Measurements from ENCODE around the gene BRICD5. TPM values are rescaled to one million over a fixed set of nuclear protein-coding genes. Genes with fewer than 3 reads are reported as not detected.

The BRICD5 gene
- polyA plus RNA-seq, 4 donors: 1.6 to 84.1 (median 8.6) TPM

DNA sequence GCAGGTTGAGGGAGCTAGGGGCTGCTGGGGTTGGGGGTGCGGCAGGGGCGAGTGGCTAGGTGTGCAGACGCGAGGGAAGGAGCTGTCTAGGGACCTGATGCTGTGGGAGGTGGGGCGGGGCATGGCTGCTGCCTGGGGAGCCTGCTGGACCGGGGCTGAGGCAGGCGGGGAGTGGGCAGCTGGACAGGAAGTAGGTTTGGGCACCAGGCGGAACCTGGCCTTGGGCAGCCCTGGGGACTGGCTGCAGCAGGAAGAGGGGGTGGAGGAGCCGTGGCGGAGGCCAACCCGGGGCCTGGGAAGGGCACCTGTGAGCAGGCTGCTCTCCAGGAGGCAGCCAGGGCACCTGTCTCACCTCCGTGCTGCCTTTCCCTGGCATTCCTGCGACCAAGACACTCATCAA, 19.7 kb upstream of the BRICD5 start:
- H3K27me3 ChIP-seq (ENCODE audit: control insufficient read depth in 3 of 3, insufficient read depth in 3 of 3, low read length in 3 of 3): peaks cover 0 to 2% (median 2%) of the 10 kb centered on the region in 3 donors
- H3K4me1 ChIP-seq (ENCODE audit: control insufficient read depth in 3 of 3, insufficient read depth in 2 of 3, low read depth in 1 of 3, low read length in 2 of 3): no peaks in the 10 kb centered on the region
- WGBS, 3 donors: 84 to 92% (median 88%) methylated on average over 12 to 13 of the region's 13 CpGs
- H3K27ac ChIP-seq (ENCODE audit: low read depth in 1 of 3, low read length in 2 of 3): no peak overlapping the region
- no peak for DNase-seq
- H3K36me3 ChIP-seq (ENCODE audit: control insufficient read depth in 3 of 3, insufficient read depth in 2 of 3, low read depth in 1 of 3, low read length in 3 of 3): peaks cover 14 to 88% (median 23%) of the 10 kb centered on the region in 3 donors
- no peak overlapping the region for H3K4me3 ChIP-seq (ENCODE audit: low read depth in 1 of 3, low read length in 3 of 3)
- H3K9me3 ChIP-seq (ENCODE audit: control insufficient read depth in 2 of 2, insufficient read depth in 1 of 2, low read depth in 1 of 2, low read length in 1 of 2): no peaks in the 10 kb centered on the region
- no peak for FAIRE-seq

GRCh38 chr16:2229632-2230250, 19.1 kb upstream of the BRICD5 start:
- WGBS, 3 donors: 90 to 93% (median 91%) methylated on average over 19 to 23 of the region's 23 CpGs
- no peak overlapping the region for H3K27ac ChIP-seq (ENCODE audit: low read depth in 1 of 3, low read length in 2 of 3)
- H3K4me1 ChIP-seq (ENCODE audit: control insufficient read depth in 3 of 3, insufficient read depth in 2 of 3, low read depth in 1 of 3, low read length in 2 of 3): peaks cover 0 to under 1% (median 0%) of the 10 kb centered on the region in 3 donors
- H3K36me3 ChIP-seq (ENCODE audit: control insufficient read depth in 3 of 3, insufficient read depth in 2 of 3, low read depth in 1 of 3, low read length in 3 of 3): peaks cover 14 to 84% (median 17%) of the 10 kb centered on the region in 3 donors
- no peaks in the 10 kb centered on the region for H3K9me3 ChIP-seq (ENCODE audit: control insufficient read depth in 2 of 2, insufficient read depth in 1 of 2, low read depth in 1 of 2, low read length in 1 of 2)
- no peak for DNase-seq
- no peak overlapping the region for H3K4me3 ChIP-seq (ENCODE audit: low read depth in 1 of 3, low read length in 3 of 3)
- no peak for FAIRE-seq
- peaks cover 0 to under 1% (median 0%) of the 10 kb centered on the region in 3 donors for H3K27me3 ChIP-seq (ENCODE audit: control insufficient read depth in 3 of 3, insufficient read depth in 3 of 3, low read length in 3 of 3)

DNA sequence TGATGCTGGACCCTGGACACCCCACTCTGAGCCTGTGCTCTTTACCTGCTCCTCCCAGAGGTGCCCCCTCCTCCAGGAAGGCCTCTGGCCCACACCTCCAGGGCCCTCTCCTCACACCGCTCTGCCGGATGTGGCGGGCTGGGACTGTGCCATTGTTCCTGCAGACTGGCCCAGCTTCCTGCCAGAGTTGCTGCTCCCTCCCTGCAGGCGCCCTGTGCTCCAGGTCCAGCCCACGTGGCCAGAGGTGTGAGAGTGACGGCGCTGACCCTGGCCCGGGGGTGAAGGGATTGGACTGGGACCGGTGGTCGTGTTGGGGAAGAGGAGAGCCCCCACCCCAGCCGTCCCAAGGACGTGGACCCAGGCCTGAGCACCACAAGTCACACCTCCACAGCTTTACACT, 18.4 kb upstream of the BRICD5 start:
- no peaks in the 10 kb centered on the region for H3K9me3 ChIP-seq (ENCODE audit: control insufficient read depth in 2 of 2, insufficient read depth in 1 of 2, low read depth in 1 of 2, low read length in 1 of 2)
- H3K36me3 ChIP-seq (ENCODE audit: control insufficient read depth in 3 of 3, insufficient read depth in 2 of 3, low read depth in 1 of 3, low read length in 3 of 3): peaks cover 14 to 78% (median 17%) of the 10 kb centered on the region in 3 donors
- FAIRE-seq: no peak
- no peaks in the 10 kb centered on the region for H3K27me3 ChIP-seq (ENCODE audit: control insufficient read depth in 3 of 3, insufficient read depth in 3 of 3, low read length in 3 of 3)
- WGBS, 3 donors: 84 to 91% (median 89%) methylated on average over 6 to 12 of the region's 12 CpGs
- no peak overlapping the region for H3K27ac ChIP-seq (ENCODE audit: low read depth in 1 of 3, low read length in 2 of 3)
- no peak for DNase-seq
- H3K4me1 ChIP-seq (ENCODE audit: control insufficient read depth in 3 of 3, insufficient read depth in 2 of 3, low read depth in 1 of 3, low read length in 2 of 3): peaks cover 0 to 7% (median 2%) of the 10 kb centered on the region in 3 donors
- H3K4me3 ChIP-seq (ENCODE audit: low read depth in 1 of 3, low read length in 3 of 3): no peak overlapping the region

DNA sequence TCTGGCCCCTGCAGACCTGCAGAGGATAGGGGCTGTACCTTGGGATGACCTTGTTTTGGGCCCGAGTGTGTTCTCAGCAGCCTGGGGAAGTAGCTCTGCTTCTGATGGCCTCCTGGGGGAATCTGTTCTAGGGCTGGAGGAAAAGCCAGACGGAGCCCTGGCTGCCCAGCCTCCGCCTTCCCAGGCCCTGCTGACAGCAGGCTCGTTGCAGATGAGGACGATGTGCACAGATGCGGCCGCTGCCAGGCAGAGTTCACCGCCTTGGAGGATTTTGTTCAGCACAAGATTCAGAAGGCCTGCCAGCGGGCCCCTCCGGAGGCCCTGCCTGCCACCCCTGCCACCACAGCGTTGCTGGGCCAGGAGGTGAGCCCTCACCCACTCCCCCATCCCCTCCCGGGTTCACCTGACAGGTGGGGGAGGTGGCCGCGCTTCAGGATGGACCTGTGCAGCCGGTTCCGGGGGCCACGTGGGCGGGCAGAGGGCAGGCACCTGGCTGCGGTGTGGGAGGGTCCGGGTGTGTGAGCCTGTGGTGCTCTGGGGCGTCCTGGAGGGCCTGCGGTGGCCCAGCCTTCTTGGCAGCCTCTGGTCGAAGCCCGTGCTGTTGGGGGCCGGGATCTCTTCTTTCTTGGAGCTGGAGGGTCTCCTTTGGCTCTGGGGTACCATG, 17.6 kb upstream of the BRICD5 start:
- WGBS, 3 donors: 90 to 92% (median 90%) methylated on average over 21 to 25 of the region's 25 CpGs
- no peak for FAIRE-seq
- Histone ChIP-seq H3K27ac (ENCODE audit: low read depth in 1 of 3, low read length in 2 of 3) (no peak overlapping the region), H3K36me3 (ENCODE audit: control insufficient read depth in 3 of 3, insufficient read depth in 2 of 3, low read depth in 1 of 3, low read length in 3 of 3) (peaks cover 8 to 72% (median 17%) of the 10 kb centered on the region in 3 donors), H3K27me3 (ENCODE audit: control insufficient read depth in 3 of 3, insufficient read depth in 3 of 3, low read length in 3 of 3) (no peaks in the 10 kb centered on the region), H3K4me1 (ENCODE audit: control insufficient read depth in 3 of 3, insufficient read depth in 2 of 3, low read depth in 1 of 3, low read length in 2 of 3) (peaks cover 0 to 9% (median 2%) of the 10 kb centered on the region in 3 donors), H3K9me3 (ENCODE audit: control insufficient read depth in 2 of 2, insufficient read depth in 1 of 2, low read depth in 1 of 2, low read length in 1 of 2) (no peaks in the 10 kb centered on the region), H3K4me3 (ENCODE audit: low read depth in 1 of 3, low read length in 3 of 3) (no peak overlapping the region)
- DNase-seq: no peak

- DNase-seq: no peak
- no peak overlapping the region for H3K4me3 ChIP-seq (ENCODE audit: low read depth in 1 of 3, low read length in 3 of 3)
- H3K4me1 ChIP-seq (ENCODE audit: control insufficient read depth in 3 of 3, insufficient read depth in 2 of 3, low read depth in 1 of 3, low read length in 2 of 3): peaks cover 0 to 11% (median 2%) of the 10 kb centered on the region in 3 donors
- peaks cover 6 to 59% (median 8%) of the 10 kb centered on the region in 3 donors for H3K36me3 ChIP-seq (ENCODE audit: control insufficient read depth in 3 of 3, insufficient read depth in 2 of 3, low read depth in 1 of 3, low read length in 3 of 3)
- no peak overlapping the region for H3K27ac ChIP-seq (ENCODE audit: low read depth in 1 of 3, low read length in 2 of 3)
- H3K9me3 ChIP-seq (ENCODE audit: control insufficient read depth in 2 of 2, insufficient read depth in 1 of 2, low read depth in 1 of 2, low read length in 1 of 2): no peaks in the 10 kb centered on the region
- 90 to 94% (median 94%) methylated on average over 6 of the region's 6 CpGs for WGBS, 3 donors
- no peak for FAIRE-seq
- H3K27me3 ChIP-seq (ENCODE audit: control insufficient read depth in 3 of 3, insufficient read depth in 3 of 3, low read length in 3 of 3): no peaks in the 10 kb centered on the region
These were observed 16.3 kb upstream of the BRICD5 start for GRCh38 chr16:2226918-2227317.

DNA sequence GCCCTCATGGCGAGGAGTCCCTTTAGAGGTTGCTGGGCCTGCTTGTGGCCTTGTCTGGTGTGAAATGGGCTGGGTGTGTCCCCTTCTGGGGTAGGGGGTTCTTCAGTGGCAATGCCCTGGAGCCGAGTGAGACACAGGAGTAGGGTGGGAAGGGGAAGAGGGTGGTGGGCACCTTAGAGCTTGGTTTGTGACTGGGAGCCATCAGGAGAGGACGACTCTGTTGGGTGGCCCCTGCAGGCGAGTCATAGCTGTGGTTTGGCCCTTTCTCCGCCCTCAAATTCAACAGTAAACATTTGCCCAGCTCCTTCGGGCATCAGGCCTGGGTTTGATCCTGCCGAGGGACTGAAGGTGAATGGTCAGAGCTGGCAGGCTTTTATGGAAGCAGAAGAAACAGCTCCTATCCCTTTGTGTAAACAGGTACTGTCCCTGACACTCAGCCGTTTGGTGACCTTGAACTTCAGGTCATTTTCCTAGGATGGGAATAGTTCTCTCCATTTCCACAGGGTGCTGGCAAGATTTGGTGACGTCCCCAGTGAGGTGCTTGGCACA, 15.7 kb upstream of the BRICD5 start:
- peaks cover 4 to 53% (median 8%) of the 10 kb centered on the region in 3 donors for H3K36me3 ChIP-seq (ENCODE audit: control insufficient read depth in 3 of 3, insufficient read depth in 2 of 3, low read depth in 1 of 3, low read length in 3 of 3)
- no peak overlapping the region for H3K4me3 ChIP-seq (ENCODE audit: low read depth in 1 of 3, low read length in 3 of 3)
- no peaks in the 10 kb centered on the region for H3K9me3 ChIP-seq (ENCODE audit: control insufficient read depth in 2 of 2, insufficient read depth in 1 of 2, low read depth in 1 of 2, low read length in 1 of 2)
- no peak for FAIRE-seq
- H3K27me3 ChIP-seq (ENCODE audit: control insufficient read depth in 3 of 3, insufficient read depth in 3 of 3, low read length in 3 of 3): no peaks in the 10 kb centered on the region
- no peak for DNase-seq
- peaks cover 0 to 11% (median 2%) of the 10 kb centered on the region in 3 donors for H3K4me1 ChIP-seq (ENCODE audit: control insufficient read depth in 3 of 3, insufficient read depth in 2 of 3, low read depth in 1 of 3, low read length in 2 of 3)
- WGBS, 3 donors: 46 to 67% (median 54%) methylated on average over 9 of the region's 9 CpGs
- no peak overlapping the region for H3K27ac ChIP-seq (ENCODE audit: low read depth in 1 of 3, low read length in 2 of 3)

DNA sequence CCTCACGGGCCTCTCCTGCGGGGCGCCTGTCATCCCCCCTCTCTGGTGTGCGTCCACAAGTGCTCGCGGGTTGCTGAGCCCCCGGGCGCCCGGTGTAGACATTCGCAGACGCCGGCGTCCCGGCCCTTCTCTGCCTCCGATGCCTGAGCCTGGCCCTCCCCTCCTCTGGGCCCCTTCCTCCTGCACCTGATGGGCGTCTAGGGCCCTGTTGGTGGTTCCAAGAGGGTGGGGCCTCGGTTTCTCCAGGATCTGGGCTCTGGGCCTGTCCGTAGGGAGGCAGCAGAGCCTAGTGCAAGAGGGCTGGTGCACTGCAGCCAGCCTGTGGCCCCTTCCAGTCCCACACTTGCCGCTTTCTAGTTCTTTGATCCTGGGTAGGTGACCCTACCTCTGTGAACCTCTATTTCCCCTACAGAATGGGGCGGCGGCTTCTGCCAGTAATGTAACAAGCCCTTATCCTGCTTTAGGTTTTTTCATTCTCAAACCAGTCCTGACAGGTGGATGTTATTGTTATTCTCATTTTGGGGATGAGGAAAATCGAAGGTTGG, 13.4 kb upstream of the BRICD5 start:
- peak; percentile 65 to 68 for DNase-seq
- peak overlapping the region; percentile 83 to 99 (median 86) for H3K4me3 ChIP-seq (ENCODE audit: low read depth in 1 of 3, low read length in 3 of 3)
- no peaks in the 10 kb centered on the region for H3K9me3 ChIP-seq (ENCODE audit: control insufficient read depth in 2 of 2, insufficient read depth in 1 of 2, low read depth in 1 of 2, low read length in 1 of 2)
- FAIRE-seq: no peak
- 3 to 4% (median 4%) methylated on average over 18 to 22 of the region's 22 CpGs for WGBS, 3 donors
- H3K27ac ChIP-seq (ENCODE audit: low read depth in 1 of 3, low read length in 2 of 3): peak overlapping the region; percentile 73 to 89 (median 87)
- H3K4me1 ChIP-seq (ENCODE audit: control insufficient read depth in 3 of 3, insufficient read depth in 2 of 3, low read depth in 1 of 3, low read length in 2 of 3): peaks cover 0 to 11% (median 2%) of the 10 kb centered on the region in 3 donors
- peaks cover 0 to 30% (median 3%) of the 10 kb centered on the region in 3 donors for H3K36me3 ChIP-seq (ENCODE audit: control insufficient read depth in 3 of 3, insufficient read depth in 2 of 3, low read depth in 1 of 3, low read length in 3 of 3)
- H3K27me3 ChIP-seq (ENCODE audit: control insufficient read depth in 3 of 3, insufficient read depth in 3 of 3, low read length in 3 of 3): no peaks in the 10 kb centered on the region

GRCh38 chr16:2223221-2223941, 12.7 kb upstream of the BRICD5 start, which contains the start of gene E4F1:
E4F1 (plus strand) TSS chr16:2223591; CDS start chr16:2223614, 23 bp downstream.
- Histone ChIP-seq H3K4me1 (ENCODE audit: control insufficient read depth in 3 of 3, insufficient read depth in 2 of 3, low read depth in 1 of 3, low read length in 2 of 3) (peaks cover 0 to 11% (median 2%) of the 10 kb centered on the region in 3 donors), H3K4me3 (ENCODE audit: low read depth in 1 of 3, low read length in 3 of 3) (peak within 1 kb of the TSS; percentile 83 to 99 (median 86)), H3K9me3 (ENCODE audit: control insufficient read depth in 2 of 2, insufficient read depth in 1 of 2, low read depth in 1 of 2, low read length in 1 of 2) (no peaks in the 10 kb centered on the region), H3K36me3 (ENCODE audit: control insufficient read depth in 3 of 3, insufficient read depth in 2 of 3, low read depth in 1 of 3, low read length in 3 of 3) (peaks cover 0 to 23% (median 0%) of the 10 kb centered on the region in 3 donors), H3K27ac (ENCODE audit: low read depth in 1 of 3, low read length in 2 of 3) (peak within 1 kb of the TSS; percentile 73 to 89 (median 87)), H3K27me3 (ENCODE audit: control insufficient read depth in 3 of 3, insufficient read depth in 3 of 3, low read length in 3 of 3) (no peaks in the 10 kb centered on the region)
- peak; percentile 99 to 100 for DNase-seq
- FAIRE-seq: no peak
- 0 to 1% (median 0%) methylated on average over 68 to 82 of the region's 82 CpGs for WGBS, 3 donors
